HG03457 (cell line): ENCODE results near the gene SGMS1.

Experiments
- ATAC-seq: cut with Tn5 transposase; IDR thresholded peaks from one replicate; pipeline ENCODE4 v1.9.1; 2021; ENCODE audit warnings: moderate number of reproducible peaks; ENCODE audit not compliant: unreplicated experiment

SGMS1 gene

GRCh38 chr10:50349554-50349953 is 274.2 kb downstream of the SGMS1 start:
- no peak for ATAC-seq

GRCh38 chr10:50347394-50347802 is 276.4 kb downstream of the SGMS1 start:
- ATAC-seq: peak; percentile 96

- no peak for ATAC-seq
These were observed 276.8 kb downstream of the SGMS1 start for GRCh38 chr10:50346942-50347341.

GRCh38 chr10:50345545-50345944 is 278.2 kb downstream of the SGMS1 start:
- ATAC-seq: no peak

- no peak for ATAC-seq
These were observed 279.9 kb downstream of the SGMS1 start for GRCh38 chr10:50343702-50344331.

GRCh38 chr10:50341987-50342386 is 281.8 kb downstream of the SGMS1 start:
- ATAC-seq: no peak

- ATAC-seq: no peak
These were observed 287.6 kb downstream of the SGMS1 start for GRCh38 chr10:50336140-50336539.

- no peak for ATAC-seq
These were observed 288.4 kb downstream of the SGMS1 start for GRCh38 chr10:50335397-50335796.

GRCh38 chr10:50334273-50334672 is 289.5 kb downstream of the SGMS1 start:
- ATAC-seq: no peak

- ATAC-seq: no peak
These were observed 289.9 kb downstream of the SGMS1 start for GRCh38 chr10:50333872-50334271.

GRCh38 chr10:50332108-50332842 is 291.5 kb downstream of the SGMS1 start:
- ATAC-seq: no peak

GRCh38 chr10:50331486-50331885 is 292.3 kb downstream of the SGMS1 start:
- ATAC-seq: no peak

- ATAC-seq: no peak
These were observed 296.7 kb downstream of the SGMS1 start for GRCh38 chr10:50326757-50327701.

GRCh38 chr10:50326172-50326555 is 297.6 kb downstream of the SGMS1 start:
- ATAC-seq: no peak

GRCh38 chr10:50325449-50326171 is 298.1 kb downstream of the SGMS1 start:
- ATAC-seq: no peak

- no peak for ATAC-seq
These were observed 298.9 kb downstream of the SGMS1 start for GRCh38 chr10:50324680-50325393.

- no peak for ATAC-seq
These were observed 299.7 kb downstream of the SGMS1 start for GRCh38 chr10:50324046-50324445.

GRCh38 chr10:50322077-50322476 is 301.7 kb downstream of the SGMS1 start:
- no peak for ATAC-seq

- no peak for ATAC-seq
These were observed 305.6 kb downstream of the SGMS1 start for GRCh38 chr10:50318129-50318528.
